ENCODE results near the gene DNAJC18.
"Not testable (repeated sequence)": the region's sequence is repeated elsewhere in the genome, so short reads cannot be mapped to it uniquely, and the experiment has no call there.

DNA sequence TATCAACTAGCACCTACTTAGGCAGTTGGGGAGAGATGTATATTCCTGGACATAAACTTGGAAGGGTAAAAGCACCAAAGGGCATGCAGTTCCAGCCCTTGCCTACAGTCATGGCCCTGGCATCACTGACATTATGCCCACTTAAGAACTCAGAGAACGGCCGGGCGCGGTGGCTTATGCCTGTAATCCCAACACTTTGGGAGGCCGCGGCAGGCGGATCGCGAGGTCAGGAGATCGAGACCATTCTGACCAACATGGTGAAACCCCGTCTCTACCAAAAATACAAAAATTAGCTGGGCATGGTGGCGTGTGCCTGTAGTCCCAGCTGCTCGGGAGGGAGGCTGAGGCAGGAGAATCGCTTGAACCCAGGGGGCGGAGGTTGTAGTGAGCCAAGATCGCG is 1.1 kb upstream of the DNAJC18 start:
- not testable (repeated sequence) for TF ChIP-seq CTCF (conservative IDR thresholded peaks at IDR 0.05; ENCODE audit: low read depth, low read length); EZH2phosphoT487 (IDR thresholded peaks at IDR 0.05; ENCODE audit: borderline replicate concordance, low read length); EZH2 (IDR thresholded peaks at IDR 0.05; ENCODE audit: low read length, unreplicated experiment)

Measured in PC-3 (cell line).